Stomach (tissue), 9 donors: ENCODE measurements around the gene PMFBP1. TPM values are rescaled to one million over a fixed set of nuclear protein-coding genes. Genes with fewer than 3 reads are reported as not detected.

Experiments used
- DNase-seq, 2 donors: peaks; one replicate each; pipeline versions ENCODE4 v3.0.0 to v3.0.0-alpha.2; 2013 to 2019
- H3K27ac ChIP-seq, 5 donors: fragments of 200-600 bp in 4 of 5; sonication (generic) in 4 of 5; one replicate each; pipeline ENCODE4 v1.5.1; 2013 to 2019; ENCODE audit warnings: mild to moderate bottlenecking in 1 of 5, moderate library complexity in 1 of 5
- H3K27me3 ChIP-seq, 3 donors: fragments of 200-600 bp; sonication (generic); one replicate each; pipeline ENCODE4 v1.5.1; 2017 to 2019; ENCODE audit warnings: mixed run types in 1 of 3
- H3K36me3 ChIP-seq, 4 donors: fragments of 200-600 bp; sonication (generic); 1 replicate in 3 of 4; 2 replicates in 1 of 4; pipeline ENCODE4 v1.5.1; 2016 to 2019
- H3K4me1 ChIP-seq, 4 donors: fragments of 200-600 bp; sonication (generic); one replicate each; pipeline ENCODE4 v1.5.1; 2016 to 2019
- H3K4me3 ChIP-seq, 4 donors: fragments of 200-600 bp; sonication (generic) in 3 of 4; one replicate each; pipeline ENCODE4 v1.5.1; 2016 to 2019; ENCODE audit warnings: mild to moderate bottlenecking in 1 of 4
- H3K9me3 ChIP-seq, 4 donors: fragments of 200-600 bp; sonication (generic); one replicate each; pipeline ENCODE4 v1.5.1; 2016 to 2019
- CTCF ChIP-seq, 7 experiments: fragments of 450-650 bp in 4 of 7; fragments of 200-600 bp in 3 of 7; sonication (generic) in 3 of 7; IDR thresholded peaks; one replicate each; pipeline ENCODE4 v1.5.1; 2016 to 2019; ENCODE audit warnings: antibody characterized with exemption in 7 of 7, control low read depth in 2 of 7, mild to moderate bottlenecking in 1 of 7
- EP300 ChIP-seq: sonication (generic); formaldehyde crosslinking; IDR thresholded peaks from one replicate; pipeline ENCODE4 v1.6.1; 2017; ENCODE audit warnings: antibody characterized with exemption
- POLR2A ChIP-seq, 4 donors: fragments of 450-650 bp; IDR thresholded peaks; one replicate each; pipeline ENCODE4 v1.6.1; 2016; ENCODE audit warnings: antibody characterized with exemption in 4 of 4, control low read depth in 2 of 4, mild to moderate bottlenecking in 1 of 4, moderate library complexity in 1 of 4
- POLR2AphosphoS5 ChIP-seq, 3 donors: sonication (generic); formaldehyde crosslinking; IDR thresholded peaks; one replicate each; pipeline ENCODE4 v1.6.1; 2016; ENCODE audit warnings: antibody characterized with exemption in 3 of 3
- WGBS, 5 donors: extraction: QIAGEN DNeasy Blood & Tissue Kit in 3 of 5; methylation state at CpG; one replicate each; pipeline versions ENCODE4 v1.1.5 to v1.1.7; 2013 to 2018; 5-methylcytosine and 5-hydroxymethylcytosine counted together
- intact Hi-C: fragments of 100-400 bp; cut with DNase I; formaldehyde crosslinking; loops from one replicate; pipeline ENCODE4 v1.15.1; 2023; ENCODE audit warnings: low total_unique reads
- polyA plus RNA-seq, 3 donors: library from polyadenylated mRNA; stranded (reverse); fragments of 200-250 nt; gene quantifications; one replicate each; pipeline ENCODE4 v1.2.3, GENCODE V29; 2013
- total RNA-seq, 5 donors: library from RNA; depleted of rRNA; stranded (reverse); fragments of >200 nt; gene quantifications; one replicate each; pipeline versions ENCODE4 v1.1.0 to v1.2.3, GENCODE V29; 2014 to 2016
- donor health status: healthy with polysubstance abuse.
- donor health status: Bipolar disorder and iron deficiency.
- donor health status: healthy.

The PMFBP1 gene
- total and polyA plus RNA-seq, 8 donors = 0.29 to 9.8 (median 0.92) TPM; not detected in 1

- 81 to 91% (median 90%) methylated on average over 4 of the region's 4 CpGs for WGBS, 5 donors
- Histone ChIP-seq H3K9me3 (no peaks in the 10 kb centered on the region), H3K4me1 (no peaks in the 10 kb centered on the region), H3K27ac (no peak overlapping the region), H3K27me3 (no peaks in the 10 kb centered on the region), H3K4me3 (no peak overlapping the region), H3K36me3 (no peaks in the 10 kb centered on the region)
- no peak for DNase-seq
- TF ChIP-seq POLR2A (IDR thresholded peaks at IDR 0.05) (no peak), POLR2AphosphoS5 (IDR thresholded peaks at IDR 0.05) (no peak), EP300 (no peak), CTCF (IDR thresholded peaks at IDR 0.05) (no peak)
- intact Hi-C loops = no loop called here
Measured at GRCh38 chr16:72138064-72138572, 33.8 kb downstream of the PMFBP1 start.

GRCh38 chr16:72137380-72138063 is 34.4 kb downstream of the PMFBP1 start:
- intact Hi-C loops = no loop called here
- DNase-seq = no peak
- Histone ChIP-seq H3K27ac (no peak overlapping the region), H3K27me3 (no peaks in the 10 kb centered on the region), H3K9me3 (no peaks in the 10 kb centered on the region), H3K4me3 (no peak overlapping the region), H3K36me3 (no peaks in the 10 kb centered on the region), H3K4me1 (no peaks in the 10 kb centered on the region)
- TF ChIP-seq CTCF (IDR thresholded peaks at IDR 0.05) = no peak
- WGBS, 5 donors = 75 to 87% (median 83%) methylated on average over 15 of the region's 15 CpGs

- WGBS, 5 donors = 93 to 99% (median 94%) methylated on average over 2 of the region's 2 CpGs
- Histone ChIP-seq H3K27me3 (no peaks in the 10 kb centered on the region), H3K4me1 (no peaks in the 10 kb centered on the region), H3K27ac (no peak overlapping the region), H3K9me3 (no peaks in the 10 kb centered on the region), H3K4me3 (no peak overlapping the region), H3K36me3 (no peaks in the 10 kb centered on the region)
- DNase-seq = no peak
- intact Hi-C loops = no loop called here
- no peak for TF ChIP-seq POLR2AphosphoS5 (IDR thresholded peaks at IDR 0.05)
- TF ChIP-seq EP300 = no peak
- no peak for TF ChIP-seq POLR2A (IDR thresholded peaks at IDR 0.05)
- no peak for TF ChIP-seq CTCF (IDR thresholded peaks at IDR 0.05)
Measured at GRCh38 chr16:72134507-72134906, 37.4 kb downstream of the PMFBP1 start.

DNA sequence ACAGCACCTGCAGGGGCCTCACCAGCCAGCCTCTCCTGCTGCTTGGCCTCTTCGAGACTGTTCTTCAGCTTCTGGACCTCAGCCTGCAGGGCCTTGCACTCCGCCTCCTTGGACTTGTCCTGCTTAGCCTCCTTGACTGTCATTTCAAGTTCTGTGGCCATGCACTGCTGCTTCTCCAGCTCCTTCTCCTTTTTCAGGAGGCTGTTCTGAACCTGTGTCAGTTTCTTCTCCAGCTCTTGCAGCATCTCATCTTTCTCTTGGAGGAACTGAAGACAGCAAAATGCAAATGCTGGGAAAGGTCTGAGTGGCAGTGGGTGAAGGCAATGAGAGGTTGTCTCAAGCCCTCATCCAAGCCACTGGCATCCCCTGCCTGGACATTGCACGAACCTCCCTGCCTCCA is 39.2 kb downstream of the PMFBP1 start:
- H3K36me3 ChIP-seq = no peaks in the 10 kb centered on the region
- no peaks in the 10 kb centered on the region for H3K9me3 ChIP-seq
- 72 to 95% (median 87%) methylated on average over 3 of the region's 3 CpGs for WGBS, 5 donors
- TF ChIP-seq CTCF (IDR thresholded peaks at IDR 0.05) (no peak), EP300 (no peak), POLR2A (IDR thresholded peaks at IDR 0.05) (no peak), POLR2AphosphoS5 (IDR thresholded peaks at IDR 0.05) (no peak)
- H3K4me1 ChIP-seq = no peaks in the 10 kb centered on the region
- DNase-seq = no peak
- no peak overlapping the region for H3K4me3 ChIP-seq
- H3K27ac ChIP-seq = no peak overlapping the region
- H3K27me3 ChIP-seq = no peaks in the 10 kb centered on the region
- intact Hi-C loops = no loop called here
